ENCODE measurements around the gene CACNA2D3.

The CACNA2D3 gene

GRCh38 chr3:55119268-55119667 lies 996.9 kb downstream of the CACNA2D3 start:
- no peak for FAIRE-seq

DNA sequence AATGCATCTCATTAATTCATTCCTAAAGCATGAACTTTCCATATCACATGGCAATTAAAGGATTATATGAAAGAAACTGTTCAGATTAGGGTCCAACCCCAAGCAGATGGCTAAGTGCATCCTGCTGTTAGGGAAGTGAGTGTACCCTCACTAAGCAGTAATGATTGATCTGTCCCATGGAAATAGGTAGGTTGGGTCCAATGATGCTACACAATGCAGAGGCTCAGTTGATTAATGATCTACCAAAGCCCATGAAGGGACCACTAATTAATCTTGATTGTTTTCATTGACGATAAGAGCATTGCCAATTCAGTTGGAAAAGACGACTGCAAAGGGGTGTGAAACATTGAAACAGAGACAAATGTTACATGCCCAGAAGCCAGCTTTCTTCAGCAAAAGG lies 1000.0 kb downstream of the CACNA2D3 start:
- FAIRE-seq = no peak
